Measurements from ENCODE around the gene RASSF6. TPM values are rescaled to one million over a fixed set of nuclear protein-coding genes. Genes with fewer than 3 reads are reported as not detected.
A peak's percentile ranks its signal among the peaks of the same experiment; 100 is the strongest.
"Not testable (repeated sequence)": the region's sequence is repeated elsewhere in the genome, so short reads cannot be mapped to it uniquely, and the experiment has no call there.

RASSF6 gene
- under 1 TPM in 8 of 10 donors, not detected in 2; 0.04 to 0.49 (median 0.19) TPM for polyA plus RNA-seq (ENCODE audit: insufficient read length in 10 of 10)
- long read RNA-seq, donor 1: 0 reads
- long read RNA-seq, donor 2: 0 reads
- long read RNA-seq, donor 3: 0 reads
- long read RNA-seq, donor 4: 0 reads
- long read RNA-seq, donor 5: 0 reads
- long read RNA-seq, donor 6: 0 reads
- long read RNA-seq, donor 7: 0 reads
- long read RNA-seq, donor 8: 0 reads
- long read RNA-seq, donor 9: 0 reads

- no peak for DNase-seq
Measured at GRCh38 chr4:73620115-73620792, at the start of gene RASSF6. Gene RASSF6, minus strand, starts transcription at chr4:73620436. Its CDS starts 8,641 bp downstream, at chr4:73611795.

DNA sequence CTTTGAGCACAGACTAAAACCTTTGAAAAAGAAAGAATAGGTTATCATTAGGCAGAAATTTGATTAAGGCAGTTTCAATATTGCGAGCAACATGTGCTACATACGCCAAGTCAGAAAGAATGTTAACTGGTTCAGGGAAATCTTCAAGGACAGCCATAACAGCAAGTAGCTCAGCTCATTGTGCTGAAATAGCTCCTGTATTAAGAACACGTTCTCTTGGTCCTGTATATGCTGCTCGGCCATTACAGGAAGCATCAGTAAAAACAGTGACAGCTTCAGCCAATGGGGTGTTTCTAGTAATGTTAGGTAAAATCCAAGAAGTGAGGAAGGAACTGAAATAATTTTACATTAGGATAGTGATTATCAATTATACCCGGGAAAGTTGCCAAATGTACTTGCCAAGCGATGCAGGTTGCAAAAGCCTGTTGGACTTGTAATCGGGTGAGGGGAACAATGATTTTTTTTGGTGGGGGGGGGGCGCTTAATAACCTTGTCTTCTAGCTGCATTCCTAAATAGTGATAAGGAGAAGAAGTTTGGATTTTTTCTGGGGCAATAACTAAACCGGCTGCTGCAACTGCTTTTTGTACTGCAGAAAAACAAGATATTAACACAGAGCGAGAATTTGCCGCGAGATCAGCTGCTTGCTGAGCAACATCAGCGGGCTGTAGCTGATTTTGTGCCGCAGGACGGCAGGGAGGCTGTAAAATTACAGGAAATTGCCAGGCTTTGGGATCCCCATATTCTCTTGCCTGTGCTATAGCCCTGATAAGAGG, 49.4 kb upstream of the RASSF6 start:
- DNase-seq: peak in 1 of 3 donors; percentile 14

- DNase-seq: peak in 1 of 3 donors; percentile 13
Measured at GRCh38 chr4:73668782-73669201, 48.6 kb upstream of the RASSF6 start.

- DNase-seq: not testable (repeated sequence)
Measured at GRCh38 chr4:73665924-73666323, 45.7 kb upstream of the RASSF6 start.

DNA sequence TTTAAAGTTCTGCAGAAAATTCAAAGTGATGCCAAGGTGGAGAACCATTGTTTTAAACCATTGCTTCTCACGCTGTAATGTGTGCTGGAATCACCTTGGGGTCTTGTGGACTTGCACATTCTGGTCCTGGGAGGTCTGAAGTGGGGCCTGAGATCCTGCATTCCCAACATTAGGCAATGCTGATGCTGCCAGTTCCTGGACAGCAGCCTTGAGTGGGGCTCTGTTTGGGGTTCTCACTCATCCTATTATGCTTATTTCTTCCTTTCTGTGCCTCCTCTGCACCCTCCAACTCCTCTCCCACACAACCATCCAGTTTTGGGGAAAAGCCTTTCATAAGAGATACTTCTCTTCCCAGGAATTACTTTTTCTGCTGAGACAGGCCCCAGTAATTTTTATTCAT, 44.2 kb upstream of the RASSF6 start:
- DNase-seq: no peak

GRCh38 chr4:73663576-73663975, 43.3 kb upstream of the RASSF6 start:
- DNase-seq: no peak

DNA sequence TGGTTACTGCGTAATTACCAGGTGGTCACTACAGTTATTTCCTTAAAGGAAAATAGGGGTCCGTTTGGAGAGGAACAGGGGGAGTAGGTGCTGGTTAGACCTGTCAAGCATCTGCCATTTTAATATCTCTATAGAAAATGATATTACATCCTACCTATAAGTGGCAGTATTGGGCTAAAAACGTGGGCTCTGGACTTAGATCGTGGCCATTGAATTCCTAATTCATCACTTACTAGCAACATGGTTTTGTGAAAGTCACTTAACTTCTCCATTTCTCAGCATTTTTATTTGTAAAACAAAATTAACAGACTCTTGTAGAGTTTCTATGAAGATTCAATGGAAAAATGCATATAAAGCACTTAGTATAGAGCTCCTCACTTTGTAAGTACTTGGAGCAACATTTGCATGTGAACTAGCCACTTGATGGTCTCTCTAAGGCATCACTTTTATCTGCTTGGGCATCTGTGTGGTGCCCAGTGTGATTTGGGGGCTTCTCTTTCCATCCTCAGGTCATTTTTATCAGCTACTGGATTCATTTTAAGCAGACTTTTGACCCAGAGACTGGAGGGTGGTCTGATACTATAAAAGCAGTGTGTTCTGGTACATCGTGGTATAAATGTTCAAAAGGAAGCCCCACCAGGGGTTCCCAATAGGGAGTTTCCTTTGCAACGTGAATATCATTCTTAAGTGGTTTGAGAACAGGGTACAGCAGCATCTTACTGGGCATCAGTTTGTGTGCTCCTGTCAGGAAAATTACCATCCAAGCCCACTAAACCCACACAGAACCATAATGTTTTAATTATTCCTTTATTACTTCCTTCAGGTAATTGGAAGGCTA, 42.7 kb upstream of the RASSF6 start:
- DNase-seq: peak; percentile 29 to 43 (median 43)

DNA sequence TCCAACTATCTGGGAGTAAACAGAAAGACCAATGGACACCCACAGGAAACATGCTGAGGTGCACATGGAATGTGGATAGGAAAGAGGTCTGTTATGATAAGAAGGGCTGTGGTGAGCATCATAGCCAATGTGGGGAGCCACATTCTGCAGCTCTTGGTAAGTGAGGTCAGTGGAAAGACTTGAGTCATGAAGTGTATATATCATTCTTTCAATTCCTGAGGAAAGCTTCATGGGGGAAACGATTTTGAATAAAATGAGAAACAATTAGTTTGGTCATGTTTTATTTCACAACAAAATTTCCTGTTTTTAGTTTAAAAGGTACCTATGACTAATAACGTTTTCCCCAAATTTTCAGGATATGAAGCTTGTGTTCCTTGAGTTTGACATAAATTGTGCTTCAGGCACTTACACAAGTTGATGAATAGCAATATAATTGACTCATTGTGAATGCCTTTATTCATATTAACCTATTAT, 41.4 kb upstream of the RASSF6 start:
- DNase-seq: peak in 1 of 3 donors; percentile 96

DNA sequence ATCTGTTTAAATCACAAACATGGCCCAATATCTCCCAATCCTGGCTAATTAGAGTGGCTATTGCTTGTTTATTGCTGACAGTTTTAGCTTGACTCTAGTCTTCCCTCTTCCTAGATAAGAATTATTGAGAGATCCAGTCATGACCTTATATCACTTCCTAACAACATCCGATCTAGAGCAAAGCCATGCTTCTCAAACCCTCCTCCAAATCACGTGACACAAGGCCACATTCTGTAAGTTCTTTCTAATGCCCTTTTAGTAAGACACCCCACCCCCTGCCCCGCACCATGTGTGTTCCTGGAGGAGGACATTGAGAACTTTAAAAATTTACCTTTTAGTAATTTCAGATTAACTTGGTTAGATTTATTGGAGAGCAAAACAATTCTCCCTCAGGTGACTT, 40.6 kb upstream of the RASSF6 start:
- no peak for DNase-seq

GRCh38 chr4:73653695-73654106, 33.5 kb upstream of the RASSF6 start:
- DNase-seq: peak; percentile 47 to 66 (median 65)

- DNase-seq: no peak
Measured at GRCh38 chr4:73650250-73650649, 30.0 kb upstream of the RASSF6 start.

- DNase-seq: no peak
Measured at GRCh38 chr4:73648478-73648877, 28.2 kb upstream of the RASSF6 start.

DNA sequence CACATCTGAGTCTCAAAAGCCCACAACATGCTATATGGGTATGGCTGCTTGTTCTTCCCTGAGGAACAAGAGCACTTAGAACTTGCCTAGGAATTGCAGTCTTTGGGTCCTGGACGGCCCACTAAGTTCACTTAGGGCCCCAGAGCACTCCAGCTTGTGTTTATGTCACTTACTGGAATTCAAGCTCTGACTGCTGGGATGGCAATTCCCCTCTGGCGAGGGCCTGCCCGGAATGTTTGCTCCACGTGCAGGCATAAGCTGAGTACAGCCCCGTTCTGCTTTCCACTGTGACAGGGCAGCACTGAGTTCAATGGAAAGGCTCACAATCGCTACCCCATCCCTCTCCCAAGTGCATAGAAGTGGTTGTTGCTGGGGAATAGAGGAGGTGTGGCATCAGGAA, 25.9 kb upstream of the RASSF6 start:
- DNase-seq: no peak

DNA sequence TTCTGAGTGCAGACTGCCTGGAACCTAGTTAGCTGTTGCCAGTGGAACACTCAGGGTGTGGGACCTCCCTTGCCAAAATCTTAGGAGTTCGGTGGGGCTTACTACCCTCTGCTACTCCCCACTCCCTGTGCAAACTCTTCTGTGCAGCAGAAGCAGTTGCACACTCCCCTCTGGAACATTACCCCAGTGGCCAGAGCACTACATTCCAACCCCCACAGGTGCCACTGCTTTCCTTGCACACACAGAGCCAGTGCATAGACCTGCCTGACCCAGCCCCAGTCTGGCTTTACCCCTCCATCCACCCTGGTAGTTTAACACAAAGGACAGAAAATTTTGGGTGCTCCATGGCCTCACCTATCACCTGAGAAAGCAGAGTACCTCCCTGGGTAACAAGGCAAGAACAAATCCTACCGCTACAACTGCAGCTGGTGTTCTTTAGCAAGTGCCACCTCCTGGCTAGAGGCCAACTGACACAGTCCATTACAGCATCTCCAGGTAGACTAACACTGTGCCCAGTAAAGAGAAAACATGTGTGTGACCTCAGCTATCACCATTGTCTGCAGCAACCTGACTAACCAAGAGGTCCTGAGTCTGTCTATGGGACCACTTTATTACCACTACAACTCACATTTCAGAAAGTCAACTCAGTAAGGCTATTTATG, 11.5 kb upstream of the RASSF6 start:
- DNase-seq: no peak

DNA sequence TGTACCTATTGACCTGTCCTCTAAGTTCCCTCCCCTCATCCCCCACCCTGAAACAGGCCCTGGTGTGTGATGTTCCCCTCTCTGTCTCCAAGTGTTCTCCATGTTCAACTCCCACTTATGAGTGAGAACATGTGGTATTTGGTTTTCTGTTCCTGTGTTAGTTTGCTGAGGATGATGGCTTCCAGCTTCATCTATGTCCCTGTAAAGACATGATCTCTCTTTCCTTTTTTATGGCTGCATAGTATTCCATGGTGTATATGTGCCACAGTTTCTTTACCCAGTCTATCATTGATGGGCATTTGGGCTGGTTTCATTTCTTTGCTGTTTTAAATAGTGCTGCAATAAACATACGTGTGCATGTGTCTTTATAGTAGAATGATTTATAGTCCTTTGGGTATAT, 8.6 kb upstream of the RASSF6 start:
- DNase-seq: not testable (repeated sequence)

- no peak for DNase-seq
Measured at GRCh38 chr4:73621357-73621756, 1.1 kb upstream of the RASSF6 start.

- DNase-seq: no peak
Measured at GRCh38 chr4:73619346-73619745, 890 bp downstream of the RASSF6 start.

DNA sequence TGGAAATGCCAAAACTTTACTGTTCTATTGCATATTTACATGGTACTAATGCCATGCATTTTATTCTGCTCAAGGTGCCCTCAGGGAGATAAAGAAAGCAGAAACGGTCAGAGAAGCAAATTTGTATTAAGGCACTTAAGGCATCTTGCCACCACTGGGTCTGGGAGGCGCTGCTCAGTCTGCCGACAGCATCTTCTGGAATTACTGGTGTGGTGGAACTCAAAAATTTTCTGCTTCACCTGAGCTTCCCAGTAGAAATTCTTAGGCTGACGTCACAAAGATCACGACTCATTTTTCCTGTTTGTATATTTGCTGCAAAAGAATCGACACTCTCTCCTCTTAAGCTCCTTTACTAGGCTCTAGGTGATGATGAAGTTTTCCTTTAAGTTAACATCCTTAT, 3.0 kb downstream of the RASSF6 start:
- DNase-seq: no peak

DNA sequence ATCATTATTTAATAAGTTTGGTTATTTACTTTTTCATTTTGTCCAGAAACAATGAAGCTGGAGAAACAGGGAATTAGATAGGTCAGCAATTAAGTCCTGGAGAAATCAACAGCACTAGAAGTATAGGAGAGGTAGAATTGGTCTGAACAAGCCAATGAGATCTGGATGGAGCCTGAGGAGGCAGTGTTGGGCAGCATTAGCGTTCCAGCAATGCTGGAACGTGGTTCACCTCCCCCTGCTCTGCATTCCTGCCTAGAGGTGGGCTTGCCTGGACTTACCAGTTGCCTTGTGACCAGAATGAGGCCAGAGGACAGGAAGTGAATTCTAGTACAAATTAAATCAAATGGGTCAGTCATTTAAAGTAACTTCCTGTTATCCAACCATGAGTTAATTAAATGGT, 4.6 kb downstream of the RASSF6 start:
- DNase-seq: no peak

- no peak for DNase-seq
Measured at GRCh38 chr4:73614311-73614867, 5.8 kb downstream of the RASSF6 start.

DNA sequence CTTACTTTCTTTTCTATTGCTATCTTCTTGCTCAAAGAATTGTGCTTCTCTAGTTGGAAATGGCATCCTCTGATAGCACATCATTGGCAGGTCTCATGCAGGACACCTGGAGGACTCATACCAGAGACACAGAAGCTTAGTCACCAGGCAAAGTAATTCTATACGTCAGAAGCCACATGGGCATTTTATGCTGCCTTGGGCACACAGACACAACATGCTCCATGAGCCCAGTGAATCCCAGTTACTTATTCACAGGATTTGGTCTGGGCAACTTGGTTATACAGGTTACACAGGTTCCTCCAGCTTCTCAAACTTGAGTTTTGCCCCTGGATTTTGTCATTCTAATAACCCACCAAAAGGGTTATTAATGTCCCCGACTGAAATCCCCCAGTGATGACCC, 7.1 kb downstream of the RASSF6 start:
- no peak for DNase-seq

All from muscle of back (tissue), 13 donors.